GM12872 (cell line): Measurements from ENCODE around the gene SH3RF1.

ENCODE experiments used
- TF ChIP-seq, protein P1 (sequence below): IDR thresholded peaks from 3 replicates; pipeline ENCODE4 v1.5.1; 2011; ENCODE audit warnings: low read depth, mild to moderate bottlenecking, low read length, moderate library complexity; ENCODE audit not compliant: insufficient read depth

SH3RF1 gene

DNA sequence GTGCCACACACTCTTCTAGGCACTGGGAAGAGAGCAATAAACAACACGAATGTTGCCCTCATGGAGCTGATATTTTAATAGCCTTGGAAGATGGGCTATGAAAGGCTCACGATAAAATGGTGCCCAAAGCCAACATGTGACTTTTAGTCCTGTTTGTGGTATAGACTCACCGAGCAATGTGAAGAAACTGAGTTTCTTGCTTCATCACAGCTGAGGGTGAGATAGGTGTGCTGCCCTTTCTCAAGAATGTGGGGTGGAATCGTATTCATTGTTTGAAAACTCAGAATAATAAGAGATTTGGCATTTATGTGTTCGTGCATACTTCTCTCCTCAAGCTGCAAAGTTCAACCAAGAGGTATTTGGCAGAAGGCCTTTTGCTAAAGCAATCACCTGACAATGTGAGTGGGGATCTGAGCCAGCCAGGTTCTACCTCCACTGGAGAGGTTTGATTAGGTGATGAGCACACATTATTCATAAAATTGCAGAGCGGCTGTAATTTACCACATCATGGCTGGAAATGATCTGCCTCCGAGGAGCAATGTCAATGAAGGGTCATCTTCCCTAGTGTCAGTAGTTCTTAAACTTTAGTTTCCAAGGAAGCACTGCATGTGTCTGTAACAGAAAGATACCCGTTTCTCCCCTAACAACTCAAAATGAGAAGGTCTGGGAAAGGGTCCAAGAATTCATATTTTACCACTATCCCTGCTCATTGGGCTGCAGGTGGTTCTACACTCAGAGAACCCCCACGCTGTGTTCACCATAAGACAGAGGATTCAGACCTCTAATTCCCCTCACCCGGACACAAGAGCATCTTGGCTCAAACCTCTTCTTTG lies 218.8 kb downstream of the SH3RF1 start:
- TF ChIP-seq, protein P1, sequence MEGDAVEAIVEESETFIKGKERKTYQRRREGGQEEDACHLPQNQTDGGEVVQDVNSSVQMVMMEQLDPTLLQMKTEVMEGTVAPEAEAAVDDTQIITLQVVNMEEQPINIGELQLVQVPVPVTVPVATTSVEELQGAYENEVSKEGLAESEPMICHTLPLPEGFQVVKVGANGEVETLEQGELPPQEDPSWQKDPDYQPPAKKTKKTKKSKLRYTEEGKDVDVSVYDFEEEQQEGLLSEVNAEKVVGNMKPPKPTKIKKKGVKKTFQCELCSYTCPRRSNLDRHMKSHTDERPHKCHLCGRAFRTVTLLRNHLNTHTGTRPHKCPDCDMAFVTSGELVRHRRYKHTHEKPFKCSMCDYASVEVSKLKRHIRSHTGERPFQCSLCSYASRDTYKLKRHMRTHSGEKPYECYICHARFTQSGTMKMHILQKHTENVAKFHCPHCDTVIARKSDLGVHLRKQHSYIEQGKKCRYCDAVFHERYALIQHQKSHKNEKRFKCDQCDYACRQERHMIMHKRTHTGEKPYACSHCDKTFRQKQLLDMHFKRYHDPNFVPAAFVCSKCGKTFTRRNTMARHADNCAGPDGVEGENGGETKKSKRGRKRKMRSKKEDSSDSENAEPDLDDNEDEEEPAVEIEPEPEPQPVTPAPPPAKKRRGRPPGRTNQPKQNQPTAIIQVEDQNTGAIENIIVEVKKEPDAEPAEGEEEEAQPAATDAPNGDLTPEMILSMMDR: no peak

DNA sequence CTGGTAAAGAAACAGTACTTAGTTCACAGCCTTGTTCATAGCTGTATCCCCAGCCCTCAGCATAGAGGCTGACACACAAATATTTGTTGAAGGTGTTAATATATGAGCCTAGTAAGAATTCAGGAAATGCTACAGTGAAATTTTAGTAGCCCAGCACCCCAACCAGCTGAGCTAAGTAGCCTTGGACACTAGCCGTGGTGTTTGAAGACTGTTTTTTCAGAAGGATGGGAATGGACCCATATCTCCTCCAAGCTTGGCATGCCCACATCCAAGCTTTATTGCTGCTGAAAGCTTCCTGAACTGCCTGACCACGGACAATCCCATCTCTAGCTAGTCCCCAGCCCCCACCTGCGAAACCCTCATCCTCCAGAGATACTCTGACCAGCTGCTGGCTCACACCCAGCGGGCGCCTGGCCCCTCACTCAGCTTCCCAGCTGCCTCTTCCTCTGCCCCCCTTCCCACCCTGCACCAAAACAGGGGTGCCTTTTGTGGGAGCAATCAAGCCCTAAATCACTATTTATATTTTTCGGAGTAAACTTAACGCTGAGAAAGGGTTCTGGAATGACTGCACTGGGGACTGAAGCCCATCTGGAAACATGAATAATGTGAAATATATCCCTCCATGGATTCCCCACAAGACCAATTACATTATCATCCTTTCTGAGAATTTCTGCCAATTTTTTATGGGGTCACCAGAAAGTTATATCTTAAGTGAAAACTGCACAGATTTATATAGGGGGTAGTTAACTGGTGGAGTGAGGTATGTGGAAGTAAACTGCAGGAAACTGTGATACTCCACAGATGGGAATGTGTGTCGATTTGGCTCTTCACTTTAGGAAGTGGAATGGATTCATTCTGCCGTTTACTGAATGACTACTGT lies 219.6 kb downstream of the SH3RF1 start:
- TF ChIP-seq, protein P1: no peak

DNA sequence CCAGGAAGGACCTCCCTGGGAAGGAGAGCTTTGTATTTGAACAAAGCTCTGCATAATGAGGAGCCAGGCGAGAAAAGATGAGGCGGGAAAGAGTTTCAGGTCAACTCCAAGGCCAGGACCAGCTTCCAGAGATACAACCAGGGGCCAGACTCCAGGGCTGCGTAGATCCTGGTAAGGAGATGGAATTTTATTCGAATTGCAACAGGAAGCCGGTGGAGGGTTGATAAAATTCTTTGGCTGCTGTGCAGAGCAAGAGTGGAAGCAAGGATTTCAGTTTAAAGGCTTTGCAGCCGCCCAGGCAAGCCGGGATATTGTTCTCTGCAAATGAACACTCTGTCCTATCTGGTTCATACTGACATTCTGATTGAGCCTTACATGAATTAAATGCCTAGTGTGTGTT lies 220.5 kb downstream of the SH3RF1 start:
- TF ChIP-seq, protein P1: no peak

DNA sequence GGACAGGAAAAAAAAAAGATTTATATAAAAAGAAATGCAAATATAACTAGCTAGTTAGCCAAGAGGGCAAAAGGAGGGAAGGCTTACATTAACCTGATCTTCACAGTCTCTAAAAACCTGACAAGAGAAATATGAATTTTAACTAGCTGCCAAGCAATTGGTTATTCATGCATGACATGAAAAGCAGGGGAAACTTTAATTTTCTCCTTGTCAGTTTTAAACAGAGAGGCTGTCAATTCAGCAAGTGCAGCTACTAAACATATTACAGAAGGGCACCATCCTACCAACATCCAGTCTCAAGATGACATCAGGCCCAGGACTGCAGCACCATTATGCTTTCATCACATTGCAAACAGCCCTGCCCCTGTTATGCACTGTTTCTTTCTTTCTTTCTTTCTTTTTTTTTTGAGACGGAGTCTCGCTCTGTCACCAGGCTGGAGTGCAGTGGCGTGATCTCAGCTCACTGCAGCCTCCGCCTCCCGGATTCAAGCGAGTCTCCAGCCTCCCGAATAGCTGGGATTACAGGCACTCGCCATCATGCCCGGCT lies 221.8 kb downstream of the SH3RF1 start:
- TF ChIP-seq, protein P1: no peak

DNA sequence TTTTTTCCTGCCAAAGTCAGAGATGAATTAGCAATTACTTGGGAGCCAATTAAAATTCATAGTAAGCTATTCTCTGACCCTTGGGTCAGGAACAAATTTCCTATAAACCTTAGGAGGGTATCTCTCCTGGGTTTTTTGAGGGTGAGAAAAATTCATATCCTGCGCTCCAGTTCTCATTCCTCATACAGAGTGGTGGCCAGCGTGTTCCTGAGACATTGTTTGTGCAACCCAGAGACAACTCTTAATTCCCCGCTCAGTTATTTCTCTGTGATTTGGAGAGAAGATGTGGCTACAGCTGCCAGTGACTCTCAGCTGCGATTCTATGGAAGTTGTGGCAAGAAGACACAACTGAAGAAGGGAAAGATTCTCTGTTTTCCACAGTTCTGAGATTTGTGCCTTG lies 222.8 kb downstream of the SH3RF1 start:
- TF ChIP-seq, protein P1: no peak

DNA sequence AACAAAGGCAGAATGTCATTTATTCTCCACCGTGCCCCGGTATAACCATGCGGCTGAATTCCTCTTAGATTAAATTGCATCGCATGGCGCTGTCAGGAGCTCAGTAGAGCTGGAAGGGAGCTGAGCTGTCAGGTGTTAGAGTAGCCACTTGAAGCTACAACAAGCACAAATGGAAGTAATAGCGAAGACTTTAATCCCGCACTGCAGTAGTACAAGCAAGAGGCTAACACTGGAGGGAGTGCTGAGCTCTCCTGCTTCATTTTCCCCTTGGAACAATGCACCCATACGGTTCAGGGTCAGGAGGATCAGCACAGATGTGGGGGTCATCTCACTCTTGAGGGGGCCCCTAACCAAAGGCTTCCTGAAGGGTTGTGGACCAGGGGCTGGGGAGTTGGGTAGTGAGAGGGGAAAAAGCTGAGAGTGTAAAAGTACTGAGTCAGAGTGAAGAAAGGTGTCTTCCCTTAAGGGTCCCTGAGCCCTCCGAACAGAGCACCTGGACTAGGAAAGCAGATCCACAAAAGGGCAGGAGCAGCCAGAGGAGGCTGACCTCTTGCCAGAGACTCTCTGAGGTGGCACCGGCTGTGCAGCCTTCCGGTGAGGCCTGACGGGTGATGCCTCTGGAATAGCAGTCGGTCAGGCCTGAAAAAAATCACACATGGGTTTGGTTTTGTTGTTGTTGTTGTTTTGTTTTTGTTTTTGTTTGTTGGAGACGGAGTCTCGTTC lies 224.7 kb downstream of the SH3RF1 start:
- TF ChIP-seq, protein P1: no peak
